ENCODE results near the gene PGAP6.
"Not testable (repeated sequence)": the region's sequence is repeated elsewhere in the genome, so short reads cannot be mapped to it uniquely, and the experiment has no call there.

PGAP6 gene

DNA sequence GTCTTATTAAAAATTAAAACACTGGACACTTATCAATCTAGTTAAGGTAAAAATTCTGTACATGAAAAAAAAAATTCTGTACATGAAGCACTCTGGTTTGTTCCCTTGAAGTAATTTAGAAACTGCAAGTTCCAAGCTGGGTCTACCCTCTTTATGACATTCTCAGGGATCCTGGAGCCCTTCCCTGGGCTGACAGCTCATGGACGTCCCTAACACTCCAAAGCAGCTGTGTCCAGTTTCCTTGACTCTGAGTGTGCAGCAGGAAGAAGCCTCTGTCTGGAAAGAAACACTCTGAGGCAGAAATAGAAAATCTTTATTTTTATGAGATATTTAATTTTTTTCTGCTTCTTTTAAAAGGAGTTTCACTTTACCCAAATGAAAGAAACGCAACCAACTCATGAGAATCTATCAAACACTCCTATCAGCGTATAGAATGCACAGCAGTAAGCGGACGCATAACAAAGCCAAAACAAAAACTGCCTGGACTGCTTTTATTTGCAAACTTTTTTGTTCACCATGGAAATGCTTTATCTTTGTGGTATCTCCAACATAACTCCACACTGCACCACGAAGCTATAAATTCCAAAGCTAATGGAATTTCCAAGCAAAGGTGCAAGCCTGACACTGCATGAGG is 50.5 kb downstream of the PGAP6 start:
- H3K27me3 ChIP-seq (ENCODE audit: control insufficient read depth, insufficient read depth, low read length); H3K9ac ChIP-seq (ENCODE audit: low read length); H3K4me3 ChIP-seq (ENCODE audit: low read length); H3K36me3 ChIP-seq (ENCODE audit: control insufficient read depth, insufficient read depth, low read length); H3K4me1 ChIP-seq (ENCODE audit: control insufficient read depth, insufficient read depth, low read length); H3K27ac ChIP-seq (ENCODE audit: low read depth, low read length): not testable (repeated sequence)

DNA sequence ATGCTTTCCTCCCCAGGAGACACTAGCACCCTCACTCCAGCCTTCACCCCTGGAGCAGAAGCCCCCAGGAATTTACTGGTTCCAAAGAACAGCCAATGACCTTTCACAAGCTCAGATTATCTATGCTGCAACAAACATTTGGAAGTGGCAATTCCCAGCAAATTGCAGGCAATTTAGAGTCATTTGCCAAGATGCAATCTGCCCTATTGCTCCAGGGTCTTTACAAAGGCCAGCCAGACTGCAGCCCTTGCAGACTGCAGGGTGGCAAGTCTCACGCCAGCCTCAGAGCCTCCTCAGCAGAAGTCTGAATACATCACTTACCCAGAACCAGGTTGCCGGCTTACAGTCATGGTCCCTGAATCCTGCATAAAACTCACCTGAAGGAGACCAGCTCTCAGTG is 51.0 kb downstream of the PGAP6 start:
- Histone ChIP-seq H3K4me3 (ENCODE audit: low read length) (no peak overlapping the region), H3K4me1 (ENCODE audit: control insufficient read depth, insufficient read depth, low read length) (no peaks in the 10 kb centered on the region), H3K36me3 (ENCODE audit: control insufficient read depth, insufficient read depth, low read length) (no peaks in the 10 kb centered on the region), H3K27me3 (ENCODE audit: control insufficient read depth, insufficient read depth, low read length) (no peaks in the 10 kb centered on the region), H3K9ac (ENCODE audit: low read length) (no peak overlapping the region), H3K27ac (ENCODE audit: low read depth, low read length) (no peak overlapping the region)

DNA sequence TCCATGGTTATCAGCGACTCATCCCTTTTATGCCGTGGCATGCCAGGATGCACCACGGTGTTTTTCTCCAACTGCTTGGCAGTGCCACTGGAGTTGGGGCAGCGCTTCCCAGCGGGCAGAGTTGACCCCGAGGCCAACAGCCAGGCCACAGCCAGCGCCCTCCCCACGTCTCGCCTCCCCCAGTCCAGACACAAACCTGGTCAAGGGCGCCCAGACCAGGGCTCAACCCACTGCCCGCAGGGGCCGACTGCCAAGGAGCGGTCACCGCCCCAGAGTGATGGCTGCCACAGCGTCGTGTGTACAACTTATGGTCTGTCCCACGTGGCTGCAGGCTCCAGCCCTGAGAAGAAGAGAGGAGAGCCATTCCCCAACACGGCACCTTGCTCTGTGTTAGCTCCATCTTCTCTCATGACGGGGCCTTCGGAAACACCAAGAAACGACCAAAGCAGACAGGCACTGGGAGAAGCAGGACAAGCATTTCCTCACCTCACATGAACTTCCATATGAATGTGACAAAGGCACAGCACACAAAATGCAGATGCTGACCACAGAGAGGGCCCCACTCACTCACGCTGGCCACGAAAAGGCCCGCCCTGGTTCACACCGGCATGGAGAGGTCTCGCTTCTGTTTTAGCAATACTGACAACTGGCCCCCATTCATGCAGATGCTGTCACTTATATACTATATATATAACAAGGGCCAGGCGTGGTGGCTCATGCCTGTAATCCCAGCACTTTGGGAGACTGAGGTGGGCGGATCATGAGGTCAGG is 56.2 kb downstream of the PGAP6 start:
- H3K4me3 ChIP-seq (ENCODE audit: low read length), result no peak overlapping the region
- H3K27ac ChIP-seq (ENCODE audit: low read depth, low read length), result no peak overlapping the region
- no peaks in the 10 kb centered on the region for H3K36me3 ChIP-seq (ENCODE audit: control insufficient read depth, insufficient read depth, low read length)
- no peak overlapping the region for H3K9ac ChIP-seq (ENCODE audit: low read length)
- H3K27me3 ChIP-seq (ENCODE audit: control insufficient read depth, insufficient read depth, low read length), result no peaks in the 10 kb centered on the region
- H3K4me1 ChIP-seq (ENCODE audit: control insufficient read depth, insufficient read depth, low read length), result no peaks in the 10 kb centered on the region

DNA sequence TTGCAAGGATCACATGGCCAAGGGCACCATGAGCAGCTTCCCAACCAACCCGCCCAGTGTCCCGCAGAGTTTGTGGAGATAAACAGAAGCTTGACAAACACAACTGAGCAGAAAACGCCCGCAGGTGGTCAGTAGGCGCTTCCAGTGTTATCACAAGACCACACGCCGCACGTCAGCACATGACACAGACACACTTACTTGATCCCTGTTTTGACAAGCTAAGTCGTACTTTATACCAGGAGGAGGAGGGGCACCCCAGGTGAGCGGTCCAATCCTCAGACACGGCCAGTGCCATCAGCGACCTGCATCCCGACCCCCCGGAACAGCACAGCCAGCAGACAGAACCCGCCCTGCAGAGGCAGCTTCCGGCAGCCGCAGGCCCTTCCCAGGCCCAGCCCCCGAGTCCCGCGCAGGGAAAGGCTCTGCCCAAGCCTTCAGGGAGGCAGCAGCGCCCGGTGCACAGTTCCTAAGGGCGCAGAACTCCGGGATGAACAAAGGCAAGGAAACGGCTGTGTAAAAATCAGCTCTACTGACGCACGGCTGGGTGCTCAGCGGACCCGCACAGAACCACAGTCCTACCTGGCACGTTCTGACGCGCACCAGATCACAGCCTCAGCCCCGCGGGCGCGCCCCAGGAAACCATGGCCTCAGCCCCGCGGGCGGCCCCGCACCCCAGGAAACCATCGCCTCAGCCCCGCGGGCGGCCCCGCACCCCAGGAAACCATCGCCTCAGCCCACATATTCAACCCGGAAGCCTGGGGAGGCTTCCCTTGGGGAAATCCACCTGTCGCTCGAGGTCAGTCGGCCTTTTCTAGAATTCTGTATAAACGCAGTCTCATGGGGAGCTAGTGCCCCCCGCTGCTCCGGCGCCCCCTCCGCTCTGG is 57.1 kb downstream of the PGAP6 start:
- no peak overlapping the region for H3K27ac ChIP-seq (ENCODE audit: low read depth, low read length)
- H3K4me3 ChIP-seq (ENCODE audit: low read length), result no peak overlapping the region
- H3K36me3 ChIP-seq (ENCODE audit: control insufficient read depth, insufficient read depth, low read length), result no peaks in the 10 kb centered on the region
- H3K4me1 ChIP-seq (ENCODE audit: control insufficient read depth, insufficient read depth, low read length), result no peaks in the 10 kb centered on the region
- H3K9ac ChIP-seq (ENCODE audit: low read length), result no peak overlapping the region
- no peaks in the 10 kb centered on the region for H3K27me3 ChIP-seq (ENCODE audit: control insufficient read depth, insufficient read depth, low read length)

DNA sequence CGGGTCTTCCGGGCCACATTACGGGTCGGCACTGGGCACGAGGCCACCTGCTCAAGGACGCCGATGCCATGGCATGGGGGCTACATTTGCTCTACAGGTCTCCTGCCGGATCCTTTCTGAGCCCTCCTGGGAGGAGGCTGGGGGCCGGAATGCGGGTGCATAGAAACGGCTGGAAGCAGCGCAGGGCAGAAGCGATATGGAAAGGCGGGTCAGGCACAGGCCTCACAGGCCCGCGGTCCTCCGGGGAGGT is 57.7 kb downstream of the PGAP6 start:
- Histone ChIP-seq H3K4me1 (ENCODE audit: control insufficient read depth, insufficient read depth, low read length) (no peaks in the 10 kb centered on the region), H3K27me3 (ENCODE audit: control insufficient read depth, insufficient read depth, low read length) (no peaks in the 10 kb centered on the region), H3K4me3 (ENCODE audit: low read length) (no peak overlapping the region), H3K9ac (ENCODE audit: low read length) (no peak overlapping the region), H3K27ac (ENCODE audit: low read depth, low read length) (no peak overlapping the region), H3K36me3 (ENCODE audit: control insufficient read depth, insufficient read depth, low read length) (peaks cover 2% of the 10 kb centered on the region)

DNA sequence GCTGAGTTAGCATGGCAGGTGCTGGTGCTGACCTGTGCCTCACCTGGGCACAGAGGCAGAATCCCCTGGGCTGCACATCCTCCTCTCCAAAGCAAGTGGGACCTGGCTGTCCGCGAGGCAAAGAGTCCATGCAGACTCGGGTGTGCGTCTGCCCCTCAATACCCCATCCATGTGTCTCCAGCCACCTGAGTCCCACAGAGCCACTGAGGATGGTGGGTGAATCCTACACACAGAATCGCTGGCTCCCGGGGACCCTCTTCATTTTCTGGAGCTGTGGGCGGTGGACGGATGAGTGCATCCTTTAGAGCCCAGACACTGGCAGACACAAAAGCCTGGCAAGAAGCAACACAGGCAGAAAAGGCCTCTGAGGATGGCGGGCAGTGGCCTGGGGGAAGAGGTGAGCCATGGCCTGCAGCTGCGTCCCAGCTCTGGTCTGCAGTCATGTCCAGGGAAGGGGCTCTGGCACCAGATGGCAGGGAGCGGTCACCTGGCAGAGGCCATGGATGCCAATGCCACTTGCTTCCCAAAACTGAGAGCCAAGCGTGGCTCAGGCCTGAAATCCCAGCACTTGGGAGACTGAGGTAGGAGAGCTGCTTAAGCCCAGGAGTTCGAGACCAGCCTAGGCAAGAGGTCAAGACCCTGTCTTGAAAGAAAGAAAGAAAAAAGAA is 59.2 kb downstream of the PGAP6 start:
- Histone ChIP-seq H3K9ac (ENCODE audit: low read length) (no peak overlapping the region), H3K4me3 (ENCODE audit: low read length) (no peak overlapping the region), H3K4me1 (ENCODE audit: control insufficient read depth, insufficient read depth, low read length) (no peaks in the 10 kb centered on the region), H3K36me3 (ENCODE audit: control insufficient read depth, insufficient read depth, low read length) (peaks cover 13% of the 10 kb centered on the region), H3K27ac (ENCODE audit: low read depth, low read length) (no peak overlapping the region), H3K27me3 (ENCODE audit: control insufficient read depth, insufficient read depth, low read length) (no peaks in the 10 kb centered on the region)

DNA sequence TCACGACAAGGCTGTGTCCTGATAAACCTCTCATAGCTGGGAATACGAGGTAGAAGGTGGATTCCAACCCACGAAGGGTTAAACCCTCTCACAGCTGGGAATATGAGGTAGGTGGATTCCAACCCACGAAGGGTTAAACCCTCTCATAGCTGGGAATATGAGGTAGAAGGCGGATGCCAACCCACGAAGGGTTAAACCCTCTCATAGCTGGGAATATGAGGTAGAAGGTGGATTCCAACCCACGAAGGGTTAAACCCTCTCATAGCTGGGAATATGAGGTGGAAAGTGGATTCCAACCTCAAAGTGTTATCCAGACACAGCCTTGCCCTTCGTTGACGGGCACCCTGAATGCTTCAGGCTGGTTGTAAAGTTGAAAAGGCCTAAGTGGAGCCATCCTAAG is 60.2 kb downstream of the PGAP6 start:
- Histone ChIP-seq H3K27me3 (ENCODE audit: control insufficient read depth, insufficient read depth, low read length) (no peaks in the 10 kb centered on the region), H3K4me1 (ENCODE audit: control insufficient read depth, insufficient read depth, low read length) (no peaks in the 10 kb centered on the region), H3K27ac (ENCODE audit: low read depth, low read length) (no peak overlapping the region), H3K36me3 (ENCODE audit: control insufficient read depth, insufficient read depth, low read length) (peaks cover 13% of the 10 kb centered on the region), H3K9ac (ENCODE audit: low read length) (no peak overlapping the region), H3K4me3 (ENCODE audit: low read length) (no peak overlapping the region)

Measured in rectal smooth muscle tissue (tissue), 1 donor.